ENCODE results near the gene CNPY3. TPM values are rescaled to one million over a fixed set of nuclear protein-coding genes. Genes with fewer than 3 reads are reported as not detected.

The CNPY3 gene
- total and polyA plus RNA-seq, 2 of the 13 experiments (the other 11 are each of a cell fraction or from before 2014, with no cell fraction given), result 42.3 to 60.2 TPM

DNA sequence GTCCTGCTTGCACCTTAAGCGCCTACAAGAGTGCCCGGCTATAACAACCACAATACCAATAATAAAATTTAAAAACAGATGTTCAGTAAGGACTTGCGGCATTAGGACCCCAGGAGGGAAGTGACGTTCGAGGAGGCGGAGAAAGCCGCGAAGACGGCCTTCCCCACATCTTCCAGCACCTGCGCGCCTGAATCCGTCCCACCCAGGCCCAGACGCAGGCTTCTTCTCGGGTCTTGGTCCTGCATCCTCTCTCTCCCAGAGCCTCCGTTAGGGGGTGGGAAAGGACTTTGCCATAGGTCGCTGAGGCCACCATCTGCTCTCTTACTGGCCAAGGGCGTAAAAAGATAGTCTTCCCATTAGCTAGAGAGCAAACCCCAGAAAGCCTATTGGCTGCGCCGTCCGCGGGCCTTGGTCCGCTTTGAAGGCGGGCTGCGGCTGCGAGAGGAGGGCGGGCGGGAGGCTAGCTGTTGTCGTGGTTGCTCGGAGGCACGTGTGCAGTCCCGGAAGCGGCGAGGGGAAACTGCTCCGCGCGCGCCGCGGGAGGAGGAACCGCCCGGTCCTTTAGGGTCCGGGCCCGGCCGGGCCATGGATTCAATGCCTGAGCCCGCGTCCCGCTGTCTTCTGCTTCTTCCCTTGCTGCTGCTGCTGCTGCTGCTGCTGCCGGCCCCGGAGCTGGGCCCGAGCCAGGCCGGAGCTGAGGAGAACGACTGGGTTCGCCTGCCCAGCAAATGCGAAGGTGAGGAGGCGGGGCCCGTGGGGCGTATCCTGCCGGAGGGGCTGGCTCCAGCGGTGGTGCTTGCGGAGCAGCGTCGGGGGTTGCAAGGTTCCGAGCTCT is at the start of gene CNPY3 (continued):
- TF ChIP-seq ZNF275 (CRISPR knock-in tag; IDR thresholded peaks at IDR 0.05; ENCODE audit: borderline replicate concordance), result peak; percentile 92; the same call in 1 of the 2 replicates
- no peak for TF ChIP-seq NBN (conservative IDR thresholded peaks at IDR 0.05)
- TF ChIP-seq ATF1 (CRISPR knock-in tag; IDR thresholded peaks at IDR 0.05), result peak; percentile 80; the same call in 1 of the 2 replicates
- TF ChIP-seq ZZZ3 (CRISPR knock-in tag; IDR thresholded peaks at IDR 0.05; ENCODE audit: borderline replicate concordance), result peak; percentile 82; the same call in 1 of the 2 replicates
- TF ChIP-seq, protein P1, sequence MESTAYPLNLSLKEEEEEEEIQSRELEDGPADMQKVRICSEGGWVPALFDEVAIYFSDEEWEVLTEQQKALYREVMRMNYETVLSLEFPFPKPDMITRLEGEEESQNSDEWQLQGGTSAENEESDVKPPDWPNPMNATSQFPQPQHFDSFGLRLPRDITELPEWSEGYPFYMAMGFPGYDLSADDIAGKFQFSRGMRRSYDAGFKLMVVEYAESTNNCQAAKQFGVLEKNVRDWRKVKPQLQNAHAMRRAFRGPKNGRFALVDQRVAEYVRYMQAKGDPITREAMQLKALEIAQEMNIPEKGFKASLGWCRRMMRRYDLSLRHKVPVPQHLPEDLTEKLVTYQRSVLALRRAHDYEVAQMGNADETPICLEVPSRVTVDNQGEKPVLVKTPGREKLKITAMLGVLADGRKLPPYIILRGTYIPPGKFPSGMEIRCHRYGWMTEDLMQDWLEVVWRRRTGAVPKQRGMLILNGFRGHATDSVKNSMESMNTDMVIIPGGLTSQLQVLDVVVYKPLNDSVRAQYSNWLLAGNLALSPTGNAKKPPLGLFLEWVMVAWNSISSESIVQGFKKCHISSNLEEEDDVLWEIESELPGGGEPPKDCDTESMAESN (CRISPR knock-in tag; conservative IDR thresholded peaks at IDR 0.05), result peak; percentile 99
- peak; percentile 73; the same call in 1 of the 2 replicates for TF ChIP-seq HOXA5 (CRISPR knock-in tag; IDR thresholded peaks at IDR 0.05)
- TF ChIP-seq, protein P2, sequence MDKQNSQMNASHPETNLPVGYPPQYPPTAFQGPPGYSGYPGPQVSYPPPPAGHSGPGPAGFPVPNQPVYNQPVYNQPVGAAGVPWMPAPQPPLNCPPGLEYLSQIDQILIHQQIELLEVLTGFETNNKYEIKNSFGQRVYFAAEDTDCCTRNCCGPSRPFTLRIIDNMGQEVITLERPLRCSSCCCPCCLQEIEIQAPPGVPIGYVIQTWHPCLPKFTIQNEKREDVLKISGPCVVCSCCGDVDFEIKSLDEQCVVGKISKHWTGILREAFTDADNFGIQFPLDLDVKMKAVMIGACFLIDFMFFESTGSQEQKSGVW (CRISPR knock-in tag; IDR thresholded peaks at IDR 0.05; ENCODE audit: borderline replicate concordance), result peak; percentile 90; the same call in 1 of the 2 replicates
- peak; percentile 81 for TF ChIP-seq ZNF777 (CRISPR knock-in tag; IDR thresholded peaks at IDR 0.05)
- no peak for TF ChIP-seq MAFK (conservative IDR thresholded peaks at IDR 0.05 in 1 of 2, IDR thresholded peaks at IDR 0.05 in 1 of 2; ENCODE audit: low read length in 2 of 2)
- TF ChIP-seq THAP7 (CRISPR knock-in tag; IDR thresholded peaks at IDR 0.05), result peak; percentile 96
- TF ChIP-seq MEF2D (CRISPR knock-in tag; IDR thresholded peaks at IDR 0.05), result peak; percentile 96
- TF ChIP-seq ZNF3 (CRISPR knock-in tag; IDR thresholded peaks at IDR 0.05), result 0 out of 2 replicates have a peak, but pooled peaks have one; percentile 54
- TF ChIP-seq SP2 (CRISPR knock-in tag; IDR thresholded peaks at IDR 0.05), result peak; percentile 92
- TF ChIP-seq ETV6 (CRISPR knock-in tag; conservative IDR thresholded peaks at IDR 0.05), result peak; percentile 96
- TF ChIP-seq CBX1 (IDR thresholded peaks at IDR 0.05; ENCODE audit: low read depth), result peak; percentile 97
- TF ChIP-seq ZNF331 (CRISPR knock-in tag; IDR thresholded peaks at IDR 0.05), result peak; percentile 93
- peak; percentile 92 to 94; a peak in 3 of 4 replicates for TF ChIP-seq HMGXB4 (CRISPR knock-in tag; IDR thresholded peaks at IDR 0.05; ENCODE audit: borderline replicate concordance in 1 of 2, low read depth in 1 of 2)
- TF ChIP-seq, protein P3, sequence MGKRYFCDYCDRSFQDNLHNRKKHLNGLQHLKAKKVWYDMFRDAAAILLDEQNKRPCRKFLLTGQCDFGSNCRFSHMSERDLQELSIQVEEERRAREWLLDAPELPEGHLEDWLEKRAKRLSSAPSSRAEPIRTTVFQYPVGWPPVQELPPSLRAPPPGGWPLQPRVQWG (CRISPR knock-in tag; IDR thresholded peaks at IDR 0.05; ENCODE audit: borderline replicate concordance, low read depth), result no peak
- TF ChIP-seq NFE2L1 (CRISPR knock-in tag; IDR thresholded peaks at IDR 0.05; ENCODE audit: borderline replicate concordance), result peak; percentile 69; the same call in 1 of the 2 replicates
- peak; percentile 69 for TF ChIP-seq RELA (CRISPR knock-in tag; IDR thresholded peaks at IDR 0.05)
- peak; percentile 84; the same call in 1 of the 2 replicates for TF ChIP-seq ZNF530 (CRISPR knock-in tag; IDR thresholded peaks at IDR 0.05; ENCODE audit: low read depth)
- TF ChIP-seq ZNF180 (CRISPR knock-in tag; IDR thresholded peaks at IDR 0.05; ENCODE audit: borderline replicate concordance, low read depth), result no peak
- TF ChIP-seq NFE2L2 (IDR thresholded peaks at IDR 0.05; ENCODE audit: low read length), result no peak
